Activated T-helper 17 cell treated with anti-CD3 and anti-CD28 coated beads, Interleukin-2, amount 50 U/mL, for 72 hours (primary cell): ENCODE measurements around the gene HOXA11. TPM values are rescaled to one million over a fixed set of nuclear protein-coding genes. Genes with fewer than 3 reads are reported as not detected.
A peak's percentile ranks its signal among the peaks of the same experiment; 100 is the strongest.

Source experiments
- ATAC-seq: fragments of 150-1000 bp; cut with Tn5 transposase; replicated peaks from 2 replicates; pipeline ENCODE4 v1.10.0; 2021; ENCODE audit warnings: mild to moderate bottlenecking, moderate library complexity
- H3K27ac Mint-ChIP-seq: one replicate; pipeline ENCODE4 v1.8.0; 2022; ENCODE audit warnings: mixed read lengths
- H3K27me3 Mint-ChIP-seq: one replicate; pipeline ENCODE4 v1.8.0; 2022; ENCODE audit warnings: mixed read lengths
- H3K36me3 Mint-ChIP-seq: one replicate; pipeline ENCODE4 v1.8.0; 2022; ENCODE audit warnings: low read depth, mild to moderate bottlenecking, mixed read lengths
- H3K4me1 Mint-ChIP-seq: one replicate; pipeline ENCODE4 v1.8.0; 2022; ENCODE audit warnings: mixed read lengths
- H3K4me3 Mint-ChIP-seq: one replicate; pipeline ENCODE4 v1.8.0; 2022; ENCODE audit warnings: mild to moderate bottlenecking, mixed read lengths
- H3K9me3 Mint-ChIP-seq: one replicate; pipeline ENCODE4 v1.8.0; 2022; ENCODE audit warnings: mixed read lengths
- total RNA-seq, 2 donors: library from RNA; stranded (reverse); gene quantifications; one replicate each; pipeline ENCODE4 v1.2.3, GENCODE V29; 2022

The HOXA11 gene
- total RNA-seq, 2 donors from 2014 or later, result not detected

GRCh38 chr7:27211764-27212204, 26.8 kb upstream of the HOXA11 start:
- H3K4me3 Mint-ChIP-seq, result no peak overlapping the region
- H3K9me3 Mint-ChIP-seq, result no peaks in the 10 kb centered on the region
- H3K4me1 Mint-ChIP-seq, result no peaks in the 10 kb centered on the region

GRCh38 chr7:27211084-27211446, 26.0 kb upstream of the HOXA11 start:
- H3K9me3 Mint-ChIP-seq, result no peaks in the 10 kb centered on the region
- no peaks in the 10 kb centered on the region for H3K36me3 Mint-ChIP-seq
- peaks cover 76% of the 10 kb centered on the region for H3K27me3 Mint-ChIP-seq
- H3K4me3 Mint-ChIP-seq, result no peak overlapping the region
- no peak overlapping the region for H3K27ac Mint-ChIP-seq
- H3K4me1 Mint-ChIP-seq, result peaks cover under 1% of the 10 kb centered on the region
- no peak for ATAC-seq

More at GRCh38 chr7:27211764-27212204, 26.8 kb upstream of the HOXA11 start:
- no peak for ATAC-seq
- H3K27ac Mint-ChIP-seq, result no peak overlapping the region
- no peaks in the 10 kb centered on the region for H3K36me3 Mint-ChIP-seq
- H3K27me3 Mint-ChIP-seq, result peaks cover 73% of the 10 kb centered on the region

GRCh38 chr7:27210441-27211083, 25.5 kb upstream of the HOXA11 start:
- Mint-ChIP-seq H3K4me1 (peaks cover 5% of the 10 kb centered on the region), H3K27ac (no peak overlapping the region), H3K36me3 (no peaks in the 10 kb centered on the region), H3K9me3 (no peaks in the 10 kb centered on the region), H3K27me3 (peaks cover 76% of the 10 kb centered on the region), H3K4me3 (peak overlapping the region; percentile 40)
- ATAC-seq, result peak; percentile 45

- H3K27me3 Mint-ChIP-seq, result peaks cover 72% of the 10 kb centered on the region
- peaks cover 5% of the 10 kb centered on the region for H3K4me1 Mint-ChIP-seq
- peak overlapping the region; percentile 40 for H3K4me3 Mint-ChIP-seq
- no peaks in the 10 kb centered on the region for H3K9me3 Mint-ChIP-seq
- H3K36me3 Mint-ChIP-seq, result no peaks in the 10 kb centered on the region
- H3K27ac Mint-ChIP-seq, result no peak overlapping the region
- no peak for ATAC-seq
These were observed 25.0 kb upstream of the HOXA11 start for GRCh38 chr7:27209933-27210440.

- Mint-ChIP-seq H3K9me3 (no peaks in the 10 kb centered on the region), H3K27ac (no peak overlapping the region), H3K4me3 (no peak overlapping the region), H3K27me3 (peaks cover 74% of the 10 kb centered on the region), H3K4me1 (peaks cover 5% of the 10 kb centered on the region), H3K36me3 (no peaks in the 10 kb centered on the region)
- ATAC-seq, result no peak
These were observed 24.0 kb upstream of the HOXA11 start for GRCh38 chr7:27208998-27209397.

GRCh38 chr7:27207348-27207985, 22.4 kb upstream of the HOXA11 start:
- Mint-ChIP-seq H3K27ac (no peak overlapping the region), H3K4me1 (peaks cover 5% of the 10 kb centered on the region), H3K36me3 (no peaks in the 10 kb centered on the region), H3K4me3 (no peak overlapping the region), H3K27me3 (peaks cover 81% of the 10 kb centered on the region), H3K9me3 (no peaks in the 10 kb centered on the region)
- no peak for ATAC-seq

GRCh38 chr7:27205325-27206280, 20.6 kb upstream of the HOXA11 start:
- Mint-ChIP-seq H3K9me3 (no peaks in the 10 kb centered on the region), H3K27ac (no peak overlapping the region), H3K36me3 (peaks cover 5% of the 10 kb centered on the region), H3K27me3 (peaks cover 81% of the 10 kb centered on the region), H3K4me3 (no peak overlapping the region), H3K4me1 (peaks cover 15% of the 10 kb centered on the region)
- no peak for ATAC-seq

GRCh38 chr7:27204851-27205322, 19.9 kb upstream of the HOXA11 start:
- Mint-ChIP-seq H3K27me3 (peaks cover 79% of the 10 kb centered on the region), H3K4me3 (no peak overlapping the region), H3K36me3 (peaks cover 6% of the 10 kb centered on the region), H3K4me1 (peaks cover 16% of the 10 kb centered on the region), H3K27ac (no peak overlapping the region), H3K9me3 (no peaks in the 10 kb centered on the region)
- no peak for ATAC-seq

GRCh38 chr7:27203964-27204594, 19.0 kb upstream of the HOXA11 start:
- Mint-ChIP-seq H3K27ac (no peak overlapping the region), H3K9me3 (no peaks in the 10 kb centered on the region), H3K36me3 (peaks cover 6% of the 10 kb centered on the region), H3K4me3 (no peak overlapping the region), H3K27me3 (peaks cover 75% of the 10 kb centered on the region), H3K4me1 (peaks cover 16% of the 10 kb centered on the region)
- ATAC-seq, result no peak

- Mint-ChIP-seq H3K27ac (no peak overlapping the region), H3K27me3 (peaks cover 74% of the 10 kb centered on the region), H3K4me1 (peaks cover 16% of the 10 kb centered on the region), H3K4me3 (no peak overlapping the region), H3K9me3 (no peaks in the 10 kb centered on the region), H3K36me3 (peaks cover 6% of the 10 kb centered on the region)
- ATAC-seq, result no peak
These were observed 18.4 kb upstream of the HOXA11 start for GRCh38 chr7:27203365-27203953.

GRCh38 chr7:27202862-27203134, 17.8 kb upstream of the HOXA11 start:
- no peak overlapping the region for H3K27ac Mint-ChIP-seq
- H3K9me3 Mint-ChIP-seq, result no peaks in the 10 kb centered on the region
- ATAC-seq, result no peak
- peaks cover 20% of the 10 kb centered on the region for H3K4me1 Mint-ChIP-seq
- peaks cover 6% of the 10 kb centered on the region for H3K36me3 Mint-ChIP-seq
- peaks cover 76% of the 10 kb centered on the region for H3K27me3 Mint-ChIP-seq
- no peak overlapping the region for H3K4me3 Mint-ChIP-seq

- no peaks in the 10 kb centered on the region for H3K9me3 Mint-ChIP-seq
- no peak overlapping the region for H3K4me3 Mint-ChIP-seq
- peaks cover 20% of the 10 kb centered on the region for H3K4me1 Mint-ChIP-seq
- peaks cover 76% of the 10 kb centered on the region for H3K27me3 Mint-ChIP-seq
- no peak for ATAC-seq
- H3K27ac Mint-ChIP-seq, result no peak overlapping the region
- H3K36me3 Mint-ChIP-seq, result peaks cover 6% of the 10 kb centered on the region
These were observed 17.2 kb upstream of the HOXA11 start for GRCh38 chr7:27202018-27202861.

GRCh38 chr7:27201580-27202017, 16.6 kb upstream of the HOXA11 start:
- peaks cover 6% of the 10 kb centered on the region for H3K36me3 Mint-ChIP-seq

More at GRCh38 chr7:27201580-27202017, 16.6 kb upstream of the HOXA11 start:
- H3K27me3 Mint-ChIP-seq, result peaks cover 76% of the 10 kb centered on the region
- H3K4me1 Mint-ChIP-seq, result peaks cover 20% of the 10 kb centered on the region
- H3K27ac Mint-ChIP-seq, result no peak overlapping the region
- no peaks in the 10 kb centered on the region for H3K9me3 Mint-ChIP-seq
- no peak for ATAC-seq
- peak overlapping the region; percentile 64 for H3K4me3 Mint-ChIP-seq
